ENCODE data around the gene PTPN2.
"Not testable (repeated sequence)": the region's sequence is repeated elsewhere in the genome, so short reads cannot be mapped to it uniquely, and the experiment has no call there.

PTPN2 gene

DNA sequence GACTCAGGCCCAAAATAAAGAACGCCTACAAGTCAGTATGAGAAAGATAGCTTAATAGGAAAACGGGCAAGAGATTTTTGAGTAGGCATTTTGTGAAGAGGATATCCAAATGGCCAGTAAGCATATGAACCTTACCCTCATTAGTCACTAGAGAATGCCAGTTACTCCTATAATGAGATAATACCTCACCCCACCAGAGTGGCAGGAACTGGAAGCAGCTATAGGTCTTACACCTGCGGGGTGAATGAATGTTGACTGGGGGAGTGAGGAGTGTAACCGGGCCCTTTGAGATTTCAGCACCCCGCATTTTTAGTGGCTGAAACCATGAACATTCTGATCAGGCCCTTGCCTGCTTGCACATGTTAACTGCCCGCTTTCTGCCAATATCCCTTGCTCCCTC, 7.5 kb upstream of the PTPN2 start:
- no peak for DNase-seq (ENCODE audit: low read depth in 2 of 2)

DNA sequence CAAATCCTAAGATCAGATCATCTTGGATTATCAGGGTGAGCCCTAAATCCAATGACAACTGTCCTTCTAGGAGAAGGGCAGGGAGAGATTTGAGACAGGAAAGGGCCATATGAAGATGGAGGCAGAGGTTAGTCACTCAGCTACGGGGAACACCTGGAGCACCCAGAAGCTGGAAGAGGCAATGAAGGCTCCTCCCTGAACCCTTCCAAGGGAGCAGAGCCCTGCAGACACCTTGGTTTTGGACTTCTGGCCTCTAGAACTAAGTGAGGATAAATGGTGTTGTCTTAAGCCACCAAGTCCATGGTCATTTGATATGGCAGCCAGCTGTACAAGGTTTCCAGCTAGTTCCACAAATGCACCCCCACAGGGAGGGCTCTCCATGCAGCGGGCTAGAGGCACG, 6.9 kb upstream of the PTPN2 start:
- DNase-seq (ENCODE audit: low read depth in 2 of 2) = no peak

DNA sequence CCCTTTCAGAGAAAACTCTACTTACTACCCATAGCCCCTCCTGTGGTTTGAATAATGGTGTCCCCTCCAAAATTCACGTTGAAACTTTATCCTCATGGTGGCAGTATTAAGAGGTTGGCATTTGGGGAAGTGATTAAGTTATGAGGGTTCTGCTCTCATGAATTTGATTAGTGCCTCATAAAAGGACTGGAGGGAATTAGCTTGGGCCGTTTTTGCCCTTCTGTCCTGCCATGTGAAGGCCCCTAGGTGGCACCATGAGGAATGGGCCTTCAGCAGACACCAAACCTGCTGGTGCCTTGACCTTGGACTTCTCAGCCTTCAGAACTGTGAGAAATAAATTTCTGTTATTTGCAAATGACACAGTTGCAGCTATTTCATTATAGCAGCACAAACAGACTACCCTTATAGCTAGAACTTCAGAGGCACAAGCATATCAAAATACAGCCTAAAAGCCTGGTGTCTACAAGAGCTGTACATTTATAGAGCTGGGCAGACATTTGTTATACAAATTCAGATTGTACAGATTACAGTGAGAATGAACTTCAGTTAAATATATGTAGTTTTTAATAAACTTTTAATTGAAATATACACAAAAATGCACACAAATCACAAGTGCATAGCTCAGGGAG, 2.6 kb upstream of the PTPN2 start:
- DNase-seq (ENCODE audit: low read depth in 2 of 2) = no peak

DNA sequence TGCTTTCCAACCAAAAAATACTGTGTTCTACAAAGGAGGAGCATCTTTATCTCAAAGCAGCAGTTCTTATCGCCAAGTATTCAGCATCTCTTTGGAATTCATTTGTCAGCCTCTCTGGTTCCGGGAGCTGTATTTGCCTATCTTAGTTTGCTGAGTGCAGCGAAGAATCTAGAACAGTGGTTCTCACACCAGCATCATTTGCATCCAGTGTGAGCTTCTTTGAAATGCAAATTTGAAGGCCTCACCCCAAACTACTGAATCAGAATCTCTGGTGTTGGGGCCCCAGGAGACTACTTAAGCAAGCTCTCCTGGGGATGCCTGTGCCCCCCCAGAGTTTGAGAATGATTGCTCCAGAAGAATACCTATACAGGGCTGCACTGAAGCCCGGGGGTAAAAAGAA, 1.5 kb upstream of the PTPN2 start:
- no peak for DNase-seq (ENCODE audit: low read depth in 2 of 2)

DNA sequence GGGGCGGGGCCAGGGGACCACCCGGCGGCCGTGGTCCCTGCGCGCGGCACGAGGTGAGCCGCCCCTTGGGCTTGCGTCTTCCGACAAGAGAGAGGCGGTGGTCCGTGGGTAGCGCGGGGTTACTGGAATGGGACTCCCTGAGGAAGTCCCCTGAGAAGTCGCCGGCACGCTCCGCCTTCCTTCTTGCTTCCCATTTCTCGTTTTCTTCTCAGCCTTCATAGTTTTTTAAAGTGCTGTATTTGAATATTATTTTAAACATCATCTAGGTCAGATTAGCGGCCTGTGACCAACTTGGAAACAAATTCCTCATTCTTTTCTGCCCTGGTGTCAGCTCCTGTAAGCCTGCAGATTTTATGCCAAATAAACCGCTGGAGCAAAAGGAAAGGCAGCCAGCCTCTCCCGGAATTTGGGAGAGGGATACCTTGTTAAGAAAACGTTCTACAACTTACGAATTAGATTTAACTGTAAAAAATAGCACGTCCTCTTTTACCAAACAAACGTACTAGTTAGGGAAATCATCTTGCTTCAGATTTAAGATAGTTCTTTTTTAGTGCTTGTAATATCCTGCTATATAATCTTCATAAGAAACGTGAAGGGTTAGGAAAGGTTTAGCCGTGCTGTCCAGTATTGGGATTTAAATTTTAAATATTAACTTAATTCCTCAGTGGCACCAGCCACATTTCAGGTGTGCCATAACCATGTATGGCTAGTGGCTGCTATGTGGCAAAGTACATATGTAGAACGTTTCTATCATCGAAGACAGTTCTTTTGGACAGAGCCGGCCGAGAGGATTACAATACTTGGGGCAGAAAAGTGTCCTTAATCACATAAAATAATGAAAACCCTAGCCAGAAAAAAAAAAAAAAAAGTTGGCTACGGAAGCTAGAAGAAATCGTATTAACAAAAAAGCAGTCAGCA, 628 bp upstream of the PTPN2 start:
- DNase-seq (ENCODE audit: low read depth in 2 of 2) = no peak

DNA sequence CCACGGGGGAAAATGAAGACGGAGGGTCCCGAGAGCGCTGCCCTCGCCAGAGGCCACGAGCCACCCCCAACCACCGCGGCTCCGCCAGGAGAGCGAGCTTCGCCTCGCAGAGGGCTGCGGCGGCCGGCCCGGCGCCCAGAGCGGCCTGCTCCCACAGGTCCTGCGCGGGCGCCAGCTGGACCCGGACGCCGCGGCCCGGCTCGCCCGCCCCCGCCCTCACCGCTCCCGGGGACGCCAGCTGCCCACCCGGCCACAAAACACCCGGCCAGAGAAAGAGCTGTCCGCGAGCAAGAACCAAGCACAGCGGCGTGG, 709 bp downstream of the PTPN2 start:
- no peak for DNase-seq (ENCODE audit: low read depth in 2 of 2)

DNA sequence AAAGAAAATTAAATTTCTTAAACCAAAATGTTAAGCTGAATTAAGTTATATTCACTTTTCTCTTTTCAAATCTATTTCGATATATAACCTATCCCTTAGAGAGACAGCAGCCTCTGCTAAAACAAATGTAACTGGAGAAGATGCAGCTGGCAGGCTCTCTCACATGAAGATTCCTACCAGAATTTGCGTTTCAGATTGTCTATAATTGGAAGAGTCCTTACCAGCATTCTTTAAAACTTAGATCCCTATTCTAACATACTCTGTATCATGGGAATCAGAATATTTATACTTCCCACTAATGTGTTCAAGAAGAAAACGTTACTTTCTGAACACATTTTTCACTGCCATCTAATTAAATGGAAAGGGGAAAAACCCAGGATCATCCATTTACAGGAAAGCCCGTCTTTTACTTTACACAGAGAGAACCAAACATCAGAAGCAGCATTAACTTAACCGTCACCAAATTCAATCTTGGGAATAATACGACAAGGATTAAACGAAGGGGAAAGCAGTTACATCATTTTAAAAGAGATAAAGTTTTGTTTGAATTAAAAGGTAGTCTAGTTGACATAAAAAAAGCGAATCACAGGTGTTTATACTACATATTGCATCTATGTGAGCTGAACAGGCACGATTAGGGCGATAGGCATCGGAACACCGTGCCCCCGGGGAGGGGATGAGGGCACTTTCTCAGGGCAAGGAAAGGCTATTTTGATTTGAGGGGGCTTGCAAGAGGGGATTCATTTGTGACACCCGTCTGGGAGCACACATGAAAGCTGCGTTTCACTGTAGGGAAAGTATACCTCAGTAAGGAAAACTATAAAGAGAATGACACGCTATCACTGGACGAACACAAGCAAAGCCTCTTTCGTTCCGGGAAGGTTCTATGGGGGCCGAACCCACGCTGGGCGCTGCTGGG, 1.3 kb downstream of the PTPN2 start:
- DNase-seq (ENCODE audit: low read depth in 2 of 2) = no peak

DNA sequence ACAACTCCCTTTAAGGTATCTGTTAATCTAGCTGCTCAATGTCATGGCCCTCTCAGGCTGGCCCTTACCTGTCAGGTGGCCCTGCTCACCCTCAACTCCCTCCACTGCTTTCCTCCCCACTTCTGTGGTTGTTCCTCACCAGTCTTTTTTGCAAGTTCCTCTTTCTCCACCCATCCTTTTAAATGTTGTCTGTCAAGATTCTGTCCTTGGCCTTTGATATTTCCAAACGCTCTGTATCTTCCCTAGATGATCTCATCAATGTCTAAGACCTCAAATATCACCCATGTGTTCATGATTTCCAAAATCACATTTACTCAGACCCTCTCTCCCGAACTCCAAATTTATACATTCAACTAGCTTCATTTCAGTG, 3.5 kb downstream of the PTPN2 start:
- DNase-seq (ENCODE audit: low read depth in 2 of 2) = no peak

DNA sequence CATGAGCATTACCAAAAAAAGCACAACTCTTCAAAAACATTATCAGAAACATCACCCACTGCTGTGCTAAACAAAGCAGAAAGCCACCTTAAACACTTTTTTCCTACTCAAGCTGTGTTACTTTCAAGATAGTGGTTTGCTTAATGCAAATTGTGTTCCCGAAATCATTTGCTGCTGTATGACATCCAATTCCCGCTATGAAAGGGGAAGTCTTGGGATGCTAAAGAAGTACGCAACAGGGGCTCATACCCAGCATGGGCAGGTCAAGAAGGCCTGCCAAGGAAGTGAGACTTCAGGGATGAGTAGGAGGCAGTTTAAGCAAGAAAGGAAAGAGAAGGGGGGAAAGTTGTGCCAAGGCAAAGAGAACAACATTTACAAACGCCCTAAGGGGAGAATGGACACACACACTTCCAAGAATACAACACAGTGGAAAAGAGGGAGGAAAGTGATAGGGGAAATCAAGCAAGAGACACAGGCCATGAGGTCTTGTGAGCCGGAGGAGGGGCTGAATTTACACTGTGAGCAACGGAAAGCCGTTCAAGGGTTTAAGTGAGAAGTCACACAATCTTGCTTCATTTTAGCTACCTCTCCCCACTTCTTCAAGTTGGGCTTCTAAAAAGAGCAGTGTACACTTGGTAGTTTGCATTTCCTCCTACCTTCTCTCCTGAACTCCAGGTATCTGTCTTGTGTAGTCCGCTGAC, 4.0 kb downstream of the PTPN2 start:
- no peak for DNase-seq (ENCODE audit: low read depth in 2 of 2)

DNA sequence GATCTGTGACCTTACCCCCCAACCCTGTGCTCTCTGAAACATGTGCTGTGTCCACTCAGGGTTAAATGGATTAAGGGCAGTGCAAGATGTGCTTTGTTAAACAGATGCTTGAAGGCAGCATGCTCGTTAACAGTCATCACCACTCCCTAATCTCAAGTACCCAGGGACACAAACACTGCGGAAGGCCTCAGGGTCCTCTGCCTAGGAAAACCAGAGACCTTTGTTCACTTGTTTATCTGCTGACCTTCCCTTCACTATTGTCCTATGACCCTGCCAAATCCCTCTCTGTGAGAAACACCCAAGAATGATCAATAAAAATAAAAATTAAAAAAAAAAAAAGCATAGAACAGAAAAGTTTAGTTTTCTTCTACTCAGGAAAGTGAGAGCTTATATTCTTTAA, 9.0 kb downstream of the PTPN2 start:
- DNase-seq (ENCODE audit: low read depth in 2 of 2) = not testable (repeated sequence)

DNA sequence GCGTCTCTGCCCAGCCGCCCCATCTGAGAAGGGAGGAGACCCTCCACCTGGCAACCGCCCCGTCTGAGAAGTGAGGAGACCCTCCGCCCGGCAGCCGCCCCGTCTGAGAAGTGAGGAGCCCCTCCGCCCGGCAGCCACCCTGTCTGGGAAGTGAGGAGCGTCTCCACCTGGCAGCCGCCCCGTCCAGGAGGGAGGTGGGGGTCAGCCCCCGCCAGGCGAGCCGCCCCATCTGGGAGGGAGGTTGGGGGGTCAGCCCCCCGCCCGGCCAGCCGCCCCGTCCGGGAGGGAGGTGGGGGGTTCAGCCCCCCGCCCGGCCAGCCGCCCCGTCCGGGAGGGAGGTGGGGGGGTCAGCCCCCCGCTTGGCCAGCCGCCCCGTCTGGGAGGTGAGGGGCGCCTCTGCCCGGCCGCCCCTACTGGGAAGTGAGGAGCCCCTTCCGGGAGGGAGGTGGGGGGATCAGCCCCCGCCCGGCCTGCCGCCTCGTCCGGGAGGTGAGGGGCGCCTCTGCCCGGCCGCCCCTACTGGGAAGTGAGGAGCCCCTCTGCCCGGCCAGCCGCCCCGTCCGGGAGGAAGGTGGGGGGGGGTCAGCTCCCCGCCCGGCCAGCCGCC, 10.0 kb downstream of the PTPN2 start:
- DNase-seq (ENCODE audit: low read depth in 2 of 2) = not testable (repeated sequence)

DNA sequence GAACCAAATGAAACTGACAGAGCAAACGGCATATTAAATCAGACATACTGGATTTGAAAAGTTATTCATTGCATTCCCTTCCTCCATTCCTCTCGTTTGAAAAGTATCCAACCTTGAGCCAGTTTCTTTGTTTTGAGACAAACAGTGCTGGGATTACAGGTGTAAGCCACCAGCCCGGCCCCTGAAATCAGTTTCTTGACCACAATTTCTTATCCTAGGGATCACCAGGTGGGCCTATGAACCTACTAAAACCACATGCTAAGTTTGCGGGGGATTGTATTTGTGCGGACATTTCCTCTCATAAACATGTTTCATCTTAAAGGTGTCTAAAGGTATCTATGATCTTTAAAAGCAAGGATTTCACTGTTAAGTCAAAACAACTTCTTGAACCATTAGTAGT, 11.6 kb downstream of the PTPN2 start:
- no peak for DNase-seq (ENCODE audit: low read depth in 2 of 2)

DNA sequence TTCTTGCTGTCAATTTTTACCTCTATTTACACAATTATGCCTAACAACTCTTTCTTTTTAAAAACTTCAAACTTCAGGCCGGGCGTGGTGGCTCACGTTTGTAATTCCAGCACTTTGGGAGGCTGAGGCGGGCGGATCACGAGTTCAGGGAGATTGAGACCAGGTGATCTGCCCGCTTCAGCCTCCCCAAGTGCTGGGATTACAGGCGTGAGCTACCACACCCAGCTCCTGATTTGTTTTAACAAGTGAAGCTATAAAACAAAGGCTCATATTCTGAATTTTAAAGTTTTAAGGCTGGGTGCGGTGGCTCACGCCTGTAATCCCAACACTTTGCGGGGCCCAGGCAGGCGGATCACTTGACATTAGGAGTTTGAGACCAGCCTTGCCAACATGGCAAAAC, 15.5 kb downstream of the PTPN2 start:
- DNase-seq (ENCODE audit: low read depth in 2 of 2) = no peak

DNA sequence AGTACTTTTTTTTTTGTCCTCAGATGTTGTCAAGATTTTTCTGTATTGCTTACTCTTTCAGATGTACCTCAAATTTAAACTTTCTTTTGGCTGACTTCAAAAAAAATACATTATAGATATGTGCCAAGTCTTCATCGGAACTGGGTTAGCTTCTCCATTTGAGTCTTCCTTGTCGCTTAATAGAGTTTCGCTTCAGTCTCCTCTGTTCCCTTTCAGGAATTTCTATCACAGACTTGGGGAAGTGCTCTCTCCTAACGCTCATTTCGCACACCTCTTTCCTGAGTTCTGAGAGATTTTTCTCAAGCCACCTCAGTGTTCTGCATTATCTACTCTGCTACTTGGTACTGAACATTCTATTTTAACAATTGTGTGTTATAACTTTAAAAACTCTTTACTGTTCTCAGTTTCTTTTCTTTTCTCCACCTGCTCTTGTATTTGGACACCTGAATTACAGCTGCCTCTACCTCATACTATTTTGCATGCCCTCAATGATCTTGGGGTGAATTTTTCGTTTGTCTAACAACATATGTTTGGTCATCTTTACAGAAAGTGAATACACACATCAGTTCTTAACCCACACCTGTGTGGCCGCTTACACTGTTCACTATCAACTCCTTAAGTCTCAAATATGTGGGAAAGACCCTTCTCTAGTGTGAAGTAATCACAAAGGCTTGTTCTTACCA, 16.5 kb downstream of the PTPN2 start:
- DNase-seq (ENCODE audit: low read depth in 2 of 2) = no peak

DNA sequence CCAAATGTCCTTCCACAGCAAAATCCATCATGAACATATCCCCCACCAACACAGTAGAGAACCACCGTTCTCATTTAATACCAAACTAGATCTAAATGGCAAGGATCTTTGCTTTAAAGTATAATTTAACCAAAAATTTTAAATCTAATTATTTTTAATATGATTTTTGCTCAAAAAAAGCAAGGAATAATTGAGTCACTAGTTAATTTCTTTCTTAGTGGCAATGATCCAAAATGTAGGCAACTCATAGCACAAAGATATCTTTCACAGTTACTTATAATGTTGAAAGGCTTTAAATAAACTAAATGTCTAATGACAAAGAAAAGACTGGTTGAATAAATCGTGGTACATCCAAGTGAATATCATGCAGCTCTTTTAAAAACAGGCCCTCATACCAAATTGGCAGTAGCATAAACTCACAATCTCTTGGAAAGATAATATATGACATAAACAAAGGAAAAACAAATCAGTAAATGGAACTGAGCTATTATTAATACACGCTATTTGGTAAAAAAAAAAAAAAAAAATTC, 20.3 kb downstream of the PTPN2 start:
- no peak for DNase-seq (ENCODE audit: low read depth in 2 of 2)

DNA sequence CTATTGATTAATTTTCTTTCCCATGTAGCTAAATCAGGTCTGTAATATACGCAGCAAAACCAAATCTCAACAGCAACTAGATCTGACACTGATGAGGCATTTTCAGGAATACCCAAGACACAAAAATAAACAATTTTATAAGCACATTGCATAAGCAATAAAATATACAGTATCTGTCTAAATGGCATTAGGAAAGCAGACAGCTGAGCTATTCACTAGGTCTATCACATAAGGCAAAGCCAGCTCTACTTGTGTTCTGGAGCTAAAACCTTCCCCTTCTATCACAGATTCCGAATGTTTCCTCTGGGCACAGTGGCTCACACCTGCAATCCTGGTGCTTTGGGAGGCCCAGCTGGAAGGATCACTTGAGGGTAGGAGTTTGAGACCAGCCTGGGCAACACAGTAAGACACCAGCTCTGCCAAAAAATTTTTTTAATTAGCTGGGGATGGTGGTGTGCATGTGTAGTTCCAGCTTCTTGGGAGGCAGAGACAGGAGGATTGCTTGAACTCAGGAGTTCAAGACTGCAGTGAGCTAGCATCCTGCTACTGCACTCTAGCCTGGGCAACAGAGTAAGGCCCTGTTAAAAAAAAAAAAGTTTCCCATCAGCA, 21.1 kb downstream of the PTPN2 start:
- no peak for DNase-seq (ENCODE audit: low read depth in 2 of 2)

DNA sequence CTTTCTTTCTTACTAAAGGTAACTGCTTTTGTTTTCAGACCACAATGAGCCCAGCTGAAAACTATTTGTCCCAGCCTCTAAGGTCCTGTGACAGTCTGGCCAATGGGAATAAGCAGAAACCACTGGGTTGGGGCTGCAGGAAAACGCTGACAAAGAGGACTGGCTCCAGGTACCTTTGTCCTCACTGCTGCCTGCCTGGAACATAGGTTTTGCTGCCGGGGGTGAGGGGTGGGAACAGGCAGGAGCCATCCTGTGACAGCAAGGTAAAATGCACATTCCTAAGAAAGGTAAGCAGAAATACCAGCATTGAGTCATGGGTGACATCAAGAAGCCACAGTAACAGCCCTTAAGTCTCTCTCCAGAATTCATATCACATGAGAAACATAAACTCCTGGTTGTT, 21.6 kb downstream of the PTPN2 start:
- no peak for DNase-seq (ENCODE audit: low read depth in 2 of 2)

DNA sequence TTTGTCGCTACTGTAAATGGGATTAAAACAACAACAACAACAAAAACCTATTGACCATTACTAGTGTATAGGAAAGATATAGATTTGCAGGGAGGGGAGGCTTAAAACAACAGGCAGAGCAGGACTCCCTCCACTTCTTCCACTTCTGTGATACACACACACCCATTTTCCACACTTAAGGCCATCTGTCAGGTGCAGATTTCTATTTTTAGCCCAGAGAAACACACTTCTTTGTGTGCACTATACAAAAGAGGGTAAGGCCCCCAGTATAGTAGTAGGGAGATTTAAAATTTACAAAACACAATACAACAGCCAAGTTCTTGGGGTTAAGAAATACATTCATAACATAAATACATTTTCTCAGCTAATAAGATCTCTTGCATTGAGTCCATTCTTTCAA, 22.4 kb downstream of the PTPN2 start:
- DNase-seq (ENCODE audit: low read depth in 2 of 2) = no peak

DNA sequence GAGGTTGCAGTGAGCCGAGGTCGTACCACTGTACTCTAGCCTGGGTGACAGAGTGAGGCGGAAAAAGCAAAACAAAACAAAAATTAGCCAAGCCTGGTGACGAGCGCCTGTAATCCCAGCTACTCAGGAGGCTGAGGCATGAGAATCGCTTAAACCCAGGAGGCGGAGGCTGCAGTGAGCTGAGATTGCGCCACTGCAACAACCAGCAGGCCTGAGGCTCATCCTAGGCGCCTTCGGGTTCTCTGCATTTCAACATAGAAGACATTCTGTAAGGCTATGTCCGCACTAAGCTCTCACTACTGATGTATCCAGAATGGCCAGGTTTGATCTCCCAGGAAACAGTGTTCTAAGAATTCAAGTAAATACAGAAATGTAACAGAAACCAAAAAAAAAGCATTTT, 23.5 kb downstream of the PTPN2 start:
- no peak for DNase-seq (ENCODE audit: low read depth in 2 of 2)

DNA sequence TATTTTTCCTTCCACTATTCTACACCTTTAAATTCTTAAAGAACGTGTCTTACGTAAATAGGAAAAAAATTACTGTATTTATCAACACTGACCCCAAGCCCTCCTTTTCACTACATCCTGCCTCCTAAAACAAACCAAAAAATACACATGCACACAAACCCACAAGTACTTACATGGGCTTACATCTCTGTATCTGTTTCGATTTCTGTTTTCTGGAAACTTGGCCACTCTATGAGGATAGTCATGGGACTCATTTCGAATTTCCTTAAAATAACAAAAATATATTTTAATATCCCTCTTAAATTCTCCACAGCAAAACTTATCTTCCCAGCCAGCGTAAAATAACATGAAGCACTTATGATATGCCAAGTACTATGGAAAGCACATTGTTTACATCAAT, 25.0 kb downstream of the PTPN2 start:
- DNase-seq (ENCODE audit: low read depth in 2 of 2) = no peak
